Heart left ventricle (tissue), 16 donors: ENCODE data around the gene CACNA1C. TPM values are rescaled to one million over a fixed set of nuclear protein-coding genes. Genes with fewer than 3 reads are reported as not detected.

ENCODE experiments used
- ATAC-seq, 4 donors: fragments of 200-7000 bp; cut with Tn5 transposase; one replicate each; pipeline ENCODE4 v1.9.1; 2020 to 2022; ENCODE audit warnings: moderate library complexity in 4 of 4, mild to moderate bottlenecking in 3 of 4, moderate number of reproducible peaks in 1 of 4
- DNase-seq, 5 donors: peaks; one replicate each; pipeline ENCODE4 v3.0.0-alpha.2; 2020
- H3K27ac ChIP-seq, 12 donors: fragments of 200-600 bp; sonication (generic) in 4 of 12; one replicate each; pipeline versions ENCODE4 v1.5.0 to v1.8.0; 2016 to 2022; ENCODE audit warnings: mild to moderate bottlenecking in 2 of 12
- H3K27me3 ChIP-seq, 9 donors: fragments of 200-600 bp; sonication (generic) in 2 of 9; one replicate each; pipeline versions ENCODE4 v1.5.1 to v1.8.0; 2016 to 2022; ENCODE audit warnings: mild to moderate bottlenecking in 3 of 9
- H3K36me3 ChIP-seq, 9 donors: fragments of 200-600 bp; sonication (generic) in 2 of 9; one replicate each; pipeline versions ENCODE4 v1.5.0 to v1.8.0; 2018 to 2022; ENCODE audit warnings: mild to moderate bottlenecking in 2 of 9
- H3K4me1 ChIP-seq, 12 donors: fragments of 200-600 bp; sonication (generic) in 4 of 12; one replicate each; pipeline versions ENCODE4 v1.5.0 to v1.8.0; 2016 to 2022; ENCODE audit warnings: mild to moderate bottlenecking in 3 of 12
- H3K4me3 ChIP-seq, 12 donors: fragments of 200-600 bp; sonication (generic) in 4 of 12; one replicate each; pipeline versions ENCODE4 v1.5.0 to v1.8.0; 2017 to 2022; ENCODE audit warnings: mild to moderate bottlenecking in 9 of 12, moderate library complexity in 4 of 12
- H3K9me3 ChIP-seq, 12 donors: fragments of 200-600 bp; sonication (generic) in 4 of 12; one replicate each; pipeline versions ENCODE4 v1.5.0 to v1.8.0; 2016 to 2022; ENCODE audit warnings: mild to moderate bottlenecking in 1 of 12
- CTCF ChIP-seq, 12 donors: fragments of 200-600 bp; sonication (generic) in 4 of 12; IDR thresholded peaks; one replicate each; pipeline versions ENCODE4 v1.5.0 to v1.8.0; 2018 to 2022; ENCODE audit warnings: antibody characterized with exemption in 12 of 12, mild to moderate bottlenecking in 5 of 12
- POLR2A ChIP-seq, 2 donors: fragments of 450-650 bp; IDR thresholded peaks; one replicate each; pipeline ENCODE4 v1.6.1; 2017; ENCODE audit warnings: antibody characterized with exemption in 2 of 2, mild to moderate bottlenecking in 2 of 2, moderate library complexity in 2 of 2
- WGBS, 4 donors: extraction: QIAGEN DNeasy Blood & Tissue Kit in 2 of 4; methylation state at CpG; one replicate each; pipeline versions ENCODE4 v1.1.5 to v1.1.7; 2013 to 2018; 5-methylcytosine and 5-hydroxymethylcytosine counted together
- intact Hi-C, 10 donors: fragments of 100-400 bp; cut with DNase I; formaldehyde crosslinking; loops; one replicate each; pipeline versions ENCODE4 v1.11.1 to v1.14.2; 2022
- polyA plus RNA-seq, 2 donors: library from polyadenylated mRNA; stranded (reverse); fragments of 200-250 nt; gene quantifications; one replicate each; pipeline ENCODE4 v1.2.3, GENCODE V29; 2013
- total RNA-seq, 9 donors: library from RNA; depleted of rRNA in 2 of 9; stranded (reverse); fragments of >200 nt in 2 of 9; fragmentation: NEBNext Ultra II Directional in 3 of 9; extraction: Animal tissue kit (Norgen Biotek cat#: 25700) in 3 of 9; gene quantifications; one replicate each; pipeline versions ENCODE4 v1.1.0 to v1.2.4, GENCODE V29; 2016 to 2023
- donor health status: ischemic (EF 13 %, LVEDD 7.1; RV severe dilation, severe dysfunction).
- donor health status: healthy with polysubstance abuse.
- donor health status: DM: no; HTN: yes; CAD: no.
- donor health status: DM: no; HTN: no; CAD: no.
- donor health status: ischemic (EF 25% LVEDD 6.9; RV normal size, moderate dysfunction).
- donor health status: ischemic (EF 25% LVEDD 5.7; RV mildly dilated, moderate dysfunction).
- donor health status: healthy.
- donor health status: DM: yes; HTN: yes; CAD: no.
- donor health status: ischemic (EF 35%, LVEDD 5.7; RV mildly dilated, moderate dysfunction).
- donor health status: nonischemic (EF 11% LVEDD 7.7; RV severe dilation, severe dysfunction).
- donor health status: DM: yes; HTN: yes; CAD: no.
- donor health status: PGD.
- donor health status: ischemic (EF 29% LVEDD 5.4; RV normal size, mild dysfunction).
- donor health status: nonischemic (EF 23%, LVEDD 6.1; RV moderate dilation, normal function).

Gene CACNA1C
- total and polyA plus RNA-seq, 11 donors: 41.9 to 196 (median 164) TPM

- Histone ChIP-seq H3K9me3 (no peaks in the 10 kb centered on the region), H3K36me3 (peaks cover 0 to 71% (median 7%) of the 10 kb centered on the region in 9 donors), H3K27me3 (no peaks in the 10 kb centered on the region), H3K4me1 (peaks cover 4 to 37% (median 13%) of the 10 kb centered on the region in 12 donors), H3K4me3 (no peak overlapping the region), H3K27ac (no peak overlapping the region)
- DNase-seq: no peak
- whole genome bisulfite sequencing, 4 donors: 93 to 96% (median 94%) methylated on average over 12 of the region's 12 CpGs
- no peak for TF ChIP-seq POLR2A (IDR thresholded peaks at IDR 0.05)
- no peak for TF ChIP-seq CTCF (IDR thresholded peaks at IDR 0.05)
- no peak for ATAC-seq
- intact Hi-C loops: no loop called here
Observed at GRCh38 chr12:2461645-2462044, 408.9 kb downstream of the CACNA1C start.

- Histone ChIP-seq H3K27me3 (no peaks in the 10 kb centered on the region), H3K36me3 (peaks cover 0 to 72% (median 7%) of the 10 kb centered on the region in 9 donors), H3K4me1 (peaks cover 4 to 33% (median 11%) of the 10 kb centered on the region in 12 donors), H3K9me3 (no peaks in the 10 kb centered on the region), H3K4me3 (no peak overlapping the region), H3K27ac (no peak overlapping the region)
- WGBS, 4 donors: 92 to 97% (median 95%) methylated on average over 14 of the region's 14 CpGs
- TF ChIP-seq POLR2A (IDR thresholded peaks at IDR 0.05) (no peak), CTCF (IDR thresholded peaks at IDR 0.05) (no peak)
- no peak for DNase-seq
- intact Hi-C loops: no loop called here
- ATAC-seq: peak in 1 of 4 donors; percentile 3
Observed at GRCh38 chr12:2462087-2462486, 409.3 kb downstream of the CACNA1C start.

GRCh38 chr12:2463719-2464118 is 410.9 kb downstream of the CACNA1C start:
- 73 to 93% (median 79%) methylated on average over 5 of the region's 5 CpGs for WGBS, 4 donors
- Histone ChIP-seq H3K27ac (no peak overlapping the region), H3K36me3 (peaks cover 0 to 67% (median 11%) of the 10 kb centered on the region in 9 donors), H3K4me1 (peaks cover 0 to 17% (median 0%) of the 10 kb centered on the region in 12 donors), H3K4me3 (no peak overlapping the region), H3K27me3 (no peaks in the 10 kb centered on the region), H3K9me3 (no peaks in the 10 kb centered on the region)
- ATAC-seq (no peak), DNase-seq (no peak)
- intact Hi-C loops: no loop called here
- TF ChIP-seq POLR2A (IDR thresholded peaks at IDR 0.05) (no peak), CTCF (IDR thresholded peaks at IDR 0.05) (no peak)

GRCh38 chr12:2465681-2466080 is 412.9 kb downstream of the CACNA1C start:
- Histone ChIP-seq H3K36me3 (peaks cover 0 to 69% (median 11%) of the 10 kb centered on the region in 9 donors), H3K27ac (no peak overlapping the region), H3K27me3 (no peaks in the 10 kb centered on the region), H3K4me3 (no peak overlapping the region), H3K9me3 (no peaks in the 10 kb centered on the region), H3K4me1 (peaks cover 0 to 8% (median 0%) of the 10 kb centered on the region in 12 donors)
- no peak for ATAC-seq
- WGBS, 4 donors: 91 to 94% (median 92%) methylated on average over 10 of the region's 10 CpGs
- intact Hi-C loops: no loop called here
- DNase-seq: no peak
- TF ChIP-seq CTCF (IDR thresholded peaks at IDR 0.05) (no peak), POLR2A (IDR thresholded peaks at IDR 0.05) (no peak)
